Measurements from ENCODE around the gene MYBBP1A.
"Not testable (repeated sequence)": the region's sequence is repeated elsewhere in the genome, so short reads cannot be mapped to it uniquely, and the experiment has no call there.

MYBBP1A gene

GRCh38 chr17:4580291-4580690 lies 25.1 kb upstream of the MYBBP1A start:
- POLR2A ChIA-PET = no interaction called here
- CTCF ChIA-PET = interaction anchor here (0.9 to 8.3 kb wide), 4 partner anchors 9 to 15 kb away, joined by 3 to 79 read pairs (median 6); no protein-coding TSS in a partner anchor
- no peak for TF ChIP-seq CTCF (IDR thresholded peaks at IDR 0.05; ENCODE audit: insufficient read depth, low read length, missing control alignments)
- no peak for DNase-seq (ENCODE audit: low read depth, low spot score)
- H3K4me3 ChIP-seq (ENCODE audit: low read depth, low read length) = no peak overlapping the region

GRCh38 chr17:4579678-4580077 lies 24.5 kb upstream of the MYBBP1A start:
- ChIA-PET CTCF (interaction anchor here (0.9 to 8.3 kb wide), 4 partner anchors 8 to 15 kb away, joined by 3 to 79 read pairs (median 6); no protein-coding TSS in a partner anchor), POLR2A (no interaction called here)

GRCh38 chr17:4578349-4578748 lies 23.2 kb upstream of the MYBBP1A start:
- DNase-seq (ENCODE audit: low read depth, low spot score); POLR2A ChIA-PET; H3K4me3 ChIP-seq (ENCODE audit: low read depth, low read length): not testable (repeated sequence)
- CTCF ChIA-PET = interaction anchor here (8.3 kb wide), 1 partner anchor 11 kb away, joined by 79 read pairs; no protein-coding TSS in a partner anchor

More at GRCh38 chr17:4579678-4580077, 24.5 kb upstream of the MYBBP1A start:
- H3K4me3 ChIP-seq (ENCODE audit: low read depth, low read length) = no peak overlapping the region
- DNase-seq (ENCODE audit: low read depth, low spot score) = no peak
- TF ChIP-seq CTCF (IDR thresholded peaks at IDR 0.05; ENCODE audit: insufficient read depth, low read length, missing control alignments) = no peak

GRCh38 chr17:4577386-4577993 lies 22.3 kb upstream of the MYBBP1A start:
- CTCF ChIA-PET = interaction anchor here (8.3 kb wide), 1 partner anchor 10 kb away, joined by 79 read pairs; no protein-coding TSS in a partner anchor
- DNase-seq (ENCODE audit: low read depth, low spot score) = no peak
- POLR2A ChIA-PET = no interaction called here
- TF ChIP-seq CTCF (IDR thresholded peaks at IDR 0.05; ENCODE audit: insufficient read depth, low read length, missing control alignments) = no peak
- no peak overlapping the region for H3K4me3 ChIP-seq (ENCODE audit: low read depth, low read length)

GRCh38 chr17:4576729-4577322 lies 21.6 kb upstream of the MYBBP1A start:
- DNase-seq (ENCODE audit: low read depth, low spot score) = no peak
- CTCF ChIA-PET = interaction anchor here (2.0 to 8.3 kb wide), 2 partner anchors 9 to 12 kb away, joined by 6 to 79 read pairs; no protein-coding TSS in a partner anchor
- no peak for TF ChIP-seq CTCF (IDR thresholded peaks at IDR 0.05; ENCODE audit: insufficient read depth, low read length, missing control alignments)
- no peak overlapping the region for H3K4me3 ChIP-seq (ENCODE audit: low read depth, low read length)
- POLR2A ChIA-PET = no interaction called here

- no peak for TF ChIP-seq CTCF (IDR thresholded peaks at IDR 0.05; ENCODE audit: insufficient read depth, low read length, missing control alignments)
- POLR2A ChIA-PET = no interaction called here
- CTCF ChIA-PET = interaction anchor here (2.0 to 8.3 kb wide), 3 partner anchors 9 to 13 kb away, joined by 6 to 79 read pairs (median 7); no protein-coding TSS in a partner anchor
- DNase-seq (ENCODE audit: low read depth, low spot score) = no peak
- no peak overlapping the region for H3K4me3 ChIP-seq (ENCODE audit: low read depth, low read length)
Observed at GRCh38 chr17:4576161-4576558, 21.0 kb upstream of the MYBBP1A start.

All from AG04449 (cell line).